ENCODE results near the gene FBXO42.

FBXO42 gene

DNA sequence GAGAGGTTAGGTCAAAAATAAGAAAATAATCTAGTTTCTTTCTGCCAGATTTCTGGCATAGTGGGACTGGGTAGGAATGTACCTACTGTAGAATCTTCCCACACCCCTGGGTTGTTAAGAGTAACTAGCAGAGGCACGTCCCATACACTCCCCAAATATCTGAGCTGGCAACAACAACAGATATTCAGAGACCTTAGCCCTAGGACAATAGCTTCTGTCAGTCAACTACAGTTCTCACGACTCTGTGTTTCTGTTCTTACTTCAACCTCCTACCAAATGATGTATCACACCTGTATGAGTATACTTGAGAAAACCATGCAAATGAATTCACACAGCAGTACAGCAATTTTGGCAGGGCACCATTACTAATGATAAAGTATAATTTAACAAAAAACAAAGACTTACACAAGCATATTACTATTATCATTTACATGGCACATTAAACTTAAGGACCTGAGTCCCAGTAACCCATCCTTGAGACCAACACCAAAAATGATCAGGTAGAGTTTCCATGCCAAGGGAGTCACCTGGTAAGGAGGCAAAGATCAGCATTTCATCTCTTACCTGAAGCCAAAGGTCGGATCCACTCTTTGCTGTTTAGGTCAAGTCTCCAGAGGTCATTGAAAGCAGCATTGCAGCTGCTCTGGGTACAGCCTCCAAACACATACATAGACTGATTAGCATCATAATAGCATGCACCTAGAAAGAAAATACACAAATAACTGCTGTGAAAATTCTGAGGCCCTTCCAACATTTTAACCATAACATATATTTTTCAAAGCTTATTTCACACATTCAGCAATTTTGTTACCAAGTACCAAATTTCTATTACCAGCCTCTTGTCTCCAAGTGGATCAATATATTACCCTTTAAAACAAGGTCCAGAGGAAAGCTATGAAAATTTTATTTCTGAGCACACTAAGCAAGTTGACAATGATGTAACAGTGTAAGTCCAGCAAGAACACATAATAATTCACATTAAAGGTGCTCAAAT is 57.8 kb downstream of the FBXO42 start:
- Histone ChIP-seq H3K9me3 (ENCODE audit: control insufficient read depth, low read length) (no peaks in the 10 kb centered on the region), H3K27me3 (replicated peaks; ENCODE audit: control insufficient read depth, insufficient read depth, low read length, poor library complexity, severe bottlenecking) (no peaks in the 10 kb centered on the region), H3K36me3 (ENCODE audit: control insufficient read depth, insufficient read depth, low read length) (peaks cover 25% of the 10 kb centered on the region), H3K27ac (ENCODE audit: insufficient read depth, low read length, poor library complexity, severe bottlenecking) (no peak overlapping the region), H3K4me1 (ENCODE audit: control insufficient read depth, insufficient read depth, low read length, poor library complexity, severe bottlenecking) (no peaks in the 10 kb centered on the region), H3K4me3 (ENCODE audit: insufficient read depth, low read depth, low read length, poor library complexity, severe bottlenecking) (no peak overlapping the region)
- DNase-seq: no peak

DNA sequence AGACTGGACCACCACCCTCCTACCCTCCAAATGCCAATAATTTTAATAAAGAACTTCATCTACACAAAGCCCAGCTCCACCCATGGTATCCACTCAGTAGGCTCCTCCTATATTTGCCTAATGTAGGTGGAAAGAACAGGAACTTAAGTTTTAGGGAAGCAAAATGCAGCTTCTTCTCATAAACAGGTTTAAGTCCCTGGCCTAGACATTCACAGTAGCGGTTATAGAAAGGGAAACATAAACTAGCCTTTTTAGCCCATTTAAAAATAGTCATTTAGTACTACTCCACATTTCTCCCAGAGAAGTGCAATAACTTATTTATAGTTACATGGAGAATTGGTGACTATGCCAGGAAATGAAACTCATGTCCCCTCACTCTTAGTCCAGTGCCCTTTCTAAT is 58.7 kb downstream of the FBXO42 start:
- DNase-seq: no peak
- no peak overlapping the region for H3K4me3 ChIP-seq (ENCODE audit: insufficient read depth, low read depth, low read length, poor library complexity, severe bottlenecking)
- peaks cover 25% of the 10 kb centered on the region for H3K36me3 ChIP-seq (ENCODE audit: control insufficient read depth, insufficient read depth, low read length)
- H3K27me3 ChIP-seq (replicated peaks; ENCODE audit: control insufficient read depth, insufficient read depth, low read length, poor library complexity, severe bottlenecking): no peaks in the 10 kb centered on the region
- no peaks in the 10 kb centered on the region for H3K9me3 ChIP-seq (ENCODE audit: control insufficient read depth, low read length)
- H3K27ac ChIP-seq (ENCODE audit: insufficient read depth, low read length, poor library complexity, severe bottlenecking): no peak overlapping the region
- H3K4me1 ChIP-seq (ENCODE audit: control insufficient read depth, insufficient read depth, low read length, poor library complexity, severe bottlenecking): no peaks in the 10 kb centered on the region

DNA sequence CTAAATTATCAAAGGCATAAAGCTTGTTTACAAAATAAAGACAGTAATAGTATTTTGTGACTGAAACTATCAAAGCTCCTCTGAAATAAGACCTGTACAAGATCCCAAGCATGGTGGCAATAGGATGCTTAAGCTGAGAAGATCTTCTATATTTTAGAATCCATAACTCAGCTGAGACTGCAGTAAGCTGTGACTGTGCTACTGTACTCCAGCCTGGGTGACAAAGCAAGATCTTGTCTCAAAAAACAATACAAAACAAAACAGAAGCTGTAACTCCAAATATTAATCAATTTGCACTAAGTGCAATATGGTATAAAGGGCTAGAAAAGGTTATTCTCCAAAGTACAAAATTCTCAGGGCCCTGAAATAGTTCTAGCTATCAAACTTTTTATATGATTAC is 59.5 kb downstream of the FBXO42 start:
- Histone ChIP-seq H3K36me3 (ENCODE audit: control insufficient read depth, insufficient read depth, low read length) (peaks cover 25% of the 10 kb centered on the region), H3K4me3 (ENCODE audit: insufficient read depth, low read depth, low read length, poor library complexity, severe bottlenecking) (no peak overlapping the region), H3K4me1 (ENCODE audit: control insufficient read depth, insufficient read depth, low read length, poor library complexity, severe bottlenecking) (no peaks in the 10 kb centered on the region)

DNA sequence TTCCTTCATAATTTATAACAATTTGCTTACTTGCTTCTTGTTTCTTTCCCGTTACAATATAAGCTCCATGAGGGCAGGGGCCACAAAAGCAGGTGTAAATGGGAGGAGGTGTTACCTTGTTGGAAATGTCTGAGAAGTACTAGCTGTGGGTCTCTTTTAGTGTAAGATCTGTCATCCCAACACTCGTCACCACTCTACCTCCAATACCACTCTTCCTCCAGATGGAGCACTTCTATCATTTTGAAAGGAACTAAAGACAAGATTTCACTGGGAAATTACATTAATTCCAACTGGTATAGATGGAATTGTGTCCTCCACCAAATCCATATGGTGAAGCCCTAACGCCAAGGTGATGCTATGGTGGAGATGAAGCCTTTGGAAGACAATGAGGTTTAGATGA is 62.3 kb downstream of the FBXO42 start:
- H3K27me3 ChIP-seq (replicated peaks; ENCODE audit: control insufficient read depth, insufficient read depth, low read length, poor library complexity, severe bottlenecking): no peaks in the 10 kb centered on the region
- H3K9me3 ChIP-seq (ENCODE audit: control insufficient read depth, low read length): no peaks in the 10 kb centered on the region
- H3K36me3 ChIP-seq (ENCODE audit: control insufficient read depth, insufficient read depth, low read length): peaks cover 27% of the 10 kb centered on the region
- no peak for DNase-seq
- H3K4me1 ChIP-seq (ENCODE audit: control insufficient read depth, insufficient read depth, low read length, poor library complexity, severe bottlenecking): no peaks in the 10 kb centered on the region
- H3K27ac ChIP-seq (ENCODE audit: insufficient read depth, low read length, poor library complexity, severe bottlenecking): no peak overlapping the region
- H3K4me3 ChIP-seq (ENCODE audit: insufficient read depth, low read depth, low read length, poor library complexity, severe bottlenecking): no peak overlapping the region

More for the DNA sequence above, 59.5 kb downstream of the FBXO42 start:
- no peak overlapping the region for H3K27ac ChIP-seq (ENCODE audit: insufficient read depth, low read length, poor library complexity, severe bottlenecking)
- no peak for DNase-seq
- H3K27me3 ChIP-seq (replicated peaks; ENCODE audit: control insufficient read depth, insufficient read depth, low read length, poor library complexity, severe bottlenecking): no peaks in the 10 kb centered on the region
- no peaks in the 10 kb centered on the region for H3K9me3 ChIP-seq (ENCODE audit: control insufficient read depth, low read length)

DNA sequence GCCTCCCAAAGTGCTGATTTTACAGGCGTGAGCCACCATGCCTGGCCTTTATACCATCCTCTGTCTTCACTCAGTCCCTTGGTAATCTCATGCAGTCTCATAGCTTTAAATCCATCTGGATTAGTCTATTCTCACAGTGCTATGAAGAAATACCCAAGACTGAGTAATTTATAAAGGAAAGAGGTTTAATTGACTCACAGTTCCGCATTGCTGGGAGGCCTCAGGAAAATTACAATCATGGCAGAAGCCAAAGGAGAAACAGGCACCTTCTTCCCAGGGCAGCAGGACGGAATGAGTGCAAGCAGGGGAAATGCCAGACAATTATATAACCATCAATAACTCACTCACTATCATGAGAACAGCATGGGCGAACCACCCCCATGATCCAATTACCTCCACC is 66.2 kb downstream of the FBXO42 start:
- Histone ChIP-seq H3K27ac (ENCODE audit: insufficient read depth, low read length, poor library complexity, severe bottlenecking) (no peak overlapping the region), H3K27me3 (replicated peaks; ENCODE audit: control insufficient read depth, insufficient read depth, low read length, poor library complexity, severe bottlenecking) (no peaks in the 10 kb centered on the region), H3K4me3 (ENCODE audit: insufficient read depth, low read depth, low read length, poor library complexity, severe bottlenecking) (no peak overlapping the region), H3K36me3 (ENCODE audit: control insufficient read depth, insufficient read depth, low read length) (peaks cover 11% of the 10 kb centered on the region), H3K9me3 (ENCODE audit: control insufficient read depth, low read length) (no peaks in the 10 kb centered on the region), H3K4me1 (ENCODE audit: control insufficient read depth, insufficient read depth, low read length, poor library complexity, severe bottlenecking) (no peaks in the 10 kb centered on the region)
- DNase-seq: no peak

DNA sequence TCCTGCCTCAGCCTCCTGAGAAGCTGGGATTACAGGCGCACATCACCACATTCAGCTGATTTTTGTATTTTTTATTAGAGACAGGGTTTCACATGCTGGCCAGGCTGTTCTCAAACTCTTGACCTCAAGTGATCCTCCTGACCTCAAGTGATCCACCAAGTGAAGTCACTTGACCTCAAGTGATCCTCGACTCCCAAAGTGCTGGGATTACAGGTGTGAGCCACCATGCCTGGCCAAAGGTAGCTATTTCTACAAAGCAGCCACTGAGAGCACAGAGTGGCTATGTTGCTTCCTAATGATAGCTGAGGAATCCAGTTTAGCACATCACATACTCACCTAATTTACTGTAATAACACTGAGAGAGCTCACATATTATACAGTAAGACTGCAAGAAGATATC is 70.5 kb downstream of the FBXO42 start:
- H3K4me1 ChIP-seq (ENCODE audit: control insufficient read depth, insufficient read depth, low read length, poor library complexity, severe bottlenecking): no peaks in the 10 kb centered on the region
- no peaks in the 10 kb centered on the region for H3K9me3 ChIP-seq (ENCODE audit: control insufficient read depth, low read length)
- no peak overlapping the region for H3K4me3 ChIP-seq (ENCODE audit: insufficient read depth, low read depth, low read length, poor library complexity, severe bottlenecking)
- peaks cover 11% of the 10 kb centered on the region for H3K36me3 ChIP-seq (ENCODE audit: control insufficient read depth, insufficient read depth, low read length)
- no peaks in the 10 kb centered on the region for H3K27me3 ChIP-seq (replicated peaks; ENCODE audit: control insufficient read depth, insufficient read depth, low read length, poor library complexity, severe bottlenecking)
- no peak overlapping the region for H3K27ac ChIP-seq (ENCODE audit: insufficient read depth, low read length, poor library complexity, severe bottlenecking)
- DNase-seq: no peak

DNA sequence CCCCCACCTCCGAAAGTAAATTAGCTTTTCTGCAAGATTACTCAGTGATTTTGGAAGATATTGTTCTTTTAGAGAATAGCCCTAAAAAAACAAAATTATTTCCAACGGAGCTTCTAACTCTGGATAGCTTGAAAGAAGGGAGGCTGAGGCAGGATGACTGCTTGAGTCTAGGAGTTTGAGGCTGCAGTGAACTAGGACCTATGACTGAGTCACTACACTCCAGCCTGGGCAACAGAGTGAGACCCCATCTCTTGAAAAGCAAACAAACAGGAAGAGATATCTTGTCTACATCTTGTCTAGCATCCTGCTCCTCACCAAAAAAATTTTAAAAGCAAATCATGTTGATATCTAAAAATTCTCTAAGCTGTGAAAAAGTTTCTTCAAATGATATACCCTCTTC is 73.1 kb downstream of the FBXO42 start:
- no peaks in the 10 kb centered on the region for H3K27me3 ChIP-seq (replicated peaks; ENCODE audit: control insufficient read depth, insufficient read depth, low read length, poor library complexity, severe bottlenecking)
- peaks cover under 1% of the 10 kb centered on the region for H3K36me3 ChIP-seq (ENCODE audit: control insufficient read depth, insufficient read depth, low read length)
- no peaks in the 10 kb centered on the region for H3K9me3 ChIP-seq (ENCODE audit: control insufficient read depth, low read length)
- no peak for DNase-seq
- no peaks in the 10 kb centered on the region for H3K4me1 ChIP-seq (ENCODE audit: control insufficient read depth, insufficient read depth, low read length, poor library complexity, severe bottlenecking)
- no peak overlapping the region for H3K27ac ChIP-seq (ENCODE audit: insufficient read depth, low read length, poor library complexity, severe bottlenecking)
- H3K4me3 ChIP-seq (ENCODE audit: insufficient read depth, low read depth, low read length, poor library complexity, severe bottlenecking): no peak overlapping the region

DNA sequence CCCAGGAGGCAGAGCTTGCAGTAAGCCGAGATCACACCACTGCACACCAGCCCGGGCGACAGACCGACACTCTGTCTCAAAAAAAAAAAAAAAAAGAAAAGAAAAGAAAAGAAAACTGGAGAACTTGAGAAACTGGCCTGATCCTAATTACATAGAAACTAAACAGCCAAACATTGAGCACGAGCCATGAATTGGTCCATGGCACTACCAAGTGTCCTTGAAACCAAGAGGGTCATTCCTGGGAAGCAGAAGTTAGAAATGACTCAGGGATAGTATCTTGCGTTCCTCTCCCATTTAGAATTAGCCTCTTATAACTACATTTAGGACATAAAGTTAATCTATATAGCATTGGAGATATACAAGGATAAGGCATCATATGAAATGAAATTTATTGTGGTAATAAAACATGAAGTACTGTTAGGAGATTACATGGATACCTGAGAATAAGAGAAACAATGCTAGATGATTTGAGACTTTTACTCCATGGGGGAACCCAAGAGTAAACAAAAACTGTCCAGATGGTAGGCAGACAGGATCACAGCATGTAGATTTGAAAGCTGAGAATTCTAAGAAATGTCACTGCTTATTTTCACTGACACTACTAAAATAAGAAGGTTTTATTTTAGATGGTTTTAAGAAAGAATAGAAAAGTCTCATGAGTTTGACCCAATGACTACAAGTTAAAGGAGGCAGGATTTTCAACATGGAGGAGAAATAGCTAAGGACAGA is 75.8 kb downstream of the FBXO42 start:
- H3K27me3 ChIP-seq (replicated peaks; ENCODE audit: control insufficient read depth, insufficient read depth, low read length, poor library complexity, severe bottlenecking): no peaks in the 10 kb centered on the region
- no peak overlapping the region for H3K4me3 ChIP-seq (ENCODE audit: insufficient read depth, low read depth, low read length, poor library complexity, severe bottlenecking)
- no peaks in the 10 kb centered on the region for H3K9me3 ChIP-seq (ENCODE audit: control insufficient read depth, low read length)
- no peaks in the 10 kb centered on the region for H3K36me3 ChIP-seq (ENCODE audit: control insufficient read depth, insufficient read depth, low read length)
- H3K27ac ChIP-seq (ENCODE audit: insufficient read depth, low read length, poor library complexity, severe bottlenecking): no peak overlapping the region
- no peak for DNase-seq
- no peaks in the 10 kb centered on the region for H3K4me1 ChIP-seq (ENCODE audit: control insufficient read depth, insufficient read depth, low read length, poor library complexity, severe bottlenecking)

DNA sequence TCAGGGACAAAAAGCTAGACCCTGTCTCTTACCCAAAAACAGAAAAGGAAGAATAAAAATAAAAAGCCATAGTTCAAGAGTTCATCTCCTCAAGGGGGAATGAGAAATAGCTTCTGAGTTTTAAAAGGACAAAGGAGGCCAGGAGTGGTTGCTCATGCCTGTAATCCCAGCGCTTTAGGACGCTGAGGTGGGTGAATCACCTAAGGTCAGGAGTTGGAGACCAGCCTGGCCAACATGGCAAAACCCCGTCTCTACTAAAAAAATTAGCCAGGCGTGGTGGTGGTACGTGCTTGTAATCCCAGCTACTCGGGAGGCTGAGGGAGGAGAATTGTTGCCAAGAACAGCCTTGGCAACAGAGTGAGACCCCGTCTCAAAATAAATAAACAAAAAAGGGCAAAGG is 76.7 kb downstream of the FBXO42 start:
- DNase-seq: no peak
- H3K36me3 ChIP-seq (ENCODE audit: control insufficient read depth, insufficient read depth, low read length): no peaks in the 10 kb centered on the region
- no peak overlapping the region for H3K27ac ChIP-seq (ENCODE audit: insufficient read depth, low read length, poor library complexity, severe bottlenecking)

DNA sequence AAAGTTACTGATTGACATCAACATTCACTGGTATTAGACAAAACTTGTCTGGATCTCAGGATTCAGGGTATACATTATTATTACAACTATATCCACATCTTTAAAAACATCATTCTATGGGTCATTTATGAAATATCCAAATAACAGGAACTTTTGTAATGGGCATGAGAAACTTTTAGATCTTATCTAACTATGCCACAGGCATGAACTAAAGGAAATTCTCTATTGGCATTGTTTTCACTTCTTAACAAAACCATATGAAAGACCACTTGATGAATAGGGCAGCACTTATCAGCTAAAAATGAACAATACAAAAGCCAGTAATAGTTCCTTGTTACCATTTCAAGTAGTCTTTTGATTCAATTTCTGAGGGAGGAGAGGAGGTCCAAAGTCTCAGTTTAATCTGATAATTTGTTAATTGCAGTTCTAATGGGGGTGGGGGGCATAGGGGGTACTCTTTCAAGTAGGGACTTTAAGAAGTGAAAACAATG is 84.5 kb downstream of the FBXO42 start:
- Histone ChIP-seq H3K4me1 (ENCODE audit: control insufficient read depth, insufficient read depth, low read length, poor library complexity, severe bottlenecking) (peaks cover 4% of the 10 kb centered on the region), H3K27ac (ENCODE audit: insufficient read depth, low read length, poor library complexity, severe bottlenecking) (no peak overlapping the region), H3K36me3 (ENCODE audit: control insufficient read depth, insufficient read depth, low read length) (no peaks in the 10 kb centered on the region), H3K9me3 (ENCODE audit: control insufficient read depth, low read length) (no peaks in the 10 kb centered on the region), H3K27me3 (replicated peaks; ENCODE audit: control insufficient read depth, insufficient read depth, low read length, poor library complexity, severe bottlenecking) (no peaks in the 10 kb centered on the region), H3K4me3 (ENCODE audit: insufficient read depth, low read depth, low read length, poor library complexity, severe bottlenecking) (no peak overlapping the region)
- no peak for DNase-seq

More for the DNA sequence above, 76.7 kb downstream of the FBXO42 start:
- H3K27me3 ChIP-seq (replicated peaks; ENCODE audit: control insufficient read depth, insufficient read depth, low read length, poor library complexity, severe bottlenecking): no peaks in the 10 kb centered on the region
- no peaks in the 10 kb centered on the region for H3K4me1 ChIP-seq (ENCODE audit: control insufficient read depth, insufficient read depth, low read length, poor library complexity, severe bottlenecking)
- no peaks in the 10 kb centered on the region for H3K9me3 ChIP-seq (ENCODE audit: control insufficient read depth, low read length)
- no peak overlapping the region for H3K4me3 ChIP-seq (ENCODE audit: insufficient read depth, low read depth, low read length, poor library complexity, severe bottlenecking)
